ENCODE measurements around the gene PIEZO1.
A peak's percentile ranks its signal among the peaks of the same experiment; 100 is the strongest.

DNA sequence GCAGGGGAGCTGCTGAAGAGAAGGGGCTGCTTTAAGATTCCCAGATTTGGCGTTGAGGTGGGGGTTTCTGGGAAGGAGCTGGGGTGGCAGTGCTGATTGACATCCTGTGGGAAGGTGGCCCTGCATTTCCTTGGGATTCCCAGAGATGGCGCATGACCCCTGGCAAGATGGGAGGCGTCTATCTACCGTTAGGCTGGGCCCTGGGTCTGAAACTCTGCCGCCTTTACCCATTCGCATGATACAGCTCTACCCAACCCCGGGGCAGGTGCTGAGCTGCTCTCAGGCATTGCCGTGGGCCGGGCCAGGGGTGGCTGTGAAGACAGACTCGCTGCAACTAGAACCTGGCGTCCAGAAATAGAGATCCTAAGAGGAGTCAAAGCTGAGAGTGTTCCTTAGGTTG is 112.2 kb downstream of the PIEZO1 start:
- TF ChIP-seq, protein P1, sequence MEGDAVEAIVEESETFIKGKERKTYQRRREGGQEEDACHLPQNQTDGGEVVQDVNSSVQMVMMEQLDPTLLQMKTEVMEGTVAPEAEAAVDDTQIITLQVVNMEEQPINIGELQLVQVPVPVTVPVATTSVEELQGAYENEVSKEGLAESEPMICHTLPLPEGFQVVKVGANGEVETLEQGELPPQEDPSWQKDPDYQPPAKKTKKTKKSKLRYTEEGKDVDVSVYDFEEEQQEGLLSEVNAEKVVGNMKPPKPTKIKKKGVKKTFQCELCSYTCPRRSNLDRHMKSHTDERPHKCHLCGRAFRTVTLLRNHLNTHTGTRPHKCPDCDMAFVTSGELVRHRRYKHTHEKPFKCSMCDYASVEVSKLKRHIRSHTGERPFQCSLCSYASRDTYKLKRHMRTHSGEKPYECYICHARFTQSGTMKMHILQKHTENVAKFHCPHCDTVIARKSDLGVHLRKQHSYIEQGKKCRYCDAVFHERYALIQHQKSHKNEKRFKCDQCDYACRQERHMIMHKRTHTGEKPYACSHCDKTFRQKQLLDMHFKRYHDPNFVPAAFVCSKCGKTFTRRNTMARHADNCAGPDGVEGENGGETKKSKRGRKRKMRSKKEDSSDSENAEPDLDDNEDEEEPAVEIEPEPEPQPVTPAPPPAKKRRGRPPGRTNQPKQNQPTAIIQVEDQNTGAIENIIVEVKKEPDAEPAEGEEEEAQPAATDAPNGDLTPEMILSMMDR (IDR thresholded peaks at IDR 0.05) = peak; percentile 62
- TF ChIP-seq EZH2 (IDR thresholded peaks at IDR 0.05) (no peak), EZH2phosphoT487 (IDR thresholded peaks at IDR 0.05) (no peak)
